ENCODE data around the gene TRPM2.
A peak's percentile ranks its signal among the peaks of the same experiment; 100 is the strongest.

TRPM2 gene

GRCh38 chr21:44423312-44423821, 69.9 kb downstream of the TRPM2 start:
- TF ChIP-seq ZFX (IDR thresholded peaks at IDR 0.05; ENCODE audit: borderline replicate concordance) = no peak
- no peak for TF ChIP-seq CTCF (IDR thresholded peaks at IDR 0.05)
- no peak overlapping the region for H3K27ac ChIP-seq

GRCh38 chr21:44423941-44424607, 70.7 kb downstream of the TRPM2 start:
- no peak overlapping the region for H3K27ac ChIP-seq
- TF ChIP-seq CTCF (IDR thresholded peaks at IDR 0.05) = no peak
- no peak for TF ChIP-seq ZFX (IDR thresholded peaks at IDR 0.05; ENCODE audit: borderline replicate concordance)

GRCh38 chr21:44424608-44425306, 71.3 kb downstream of the TRPM2 start:
- TF ChIP-seq CTCF (IDR thresholded peaks at IDR 0.05) (no peak), ZFX (IDR thresholded peaks at IDR 0.05; ENCODE audit: borderline replicate concordance) (no peak)
- peak overlapping the region; percentile 91 for H3K27ac ChIP-seq

GRCh38 chr21:44425307-44425894, 72.0 kb downstream of the TRPM2 start:
- peak overlapping the region; percentile 91 for H3K27ac ChIP-seq
- no peak for TF ChIP-seq ZFX (IDR thresholded peaks at IDR 0.05; ENCODE audit: borderline replicate concordance)
- TF ChIP-seq CTCF (IDR thresholded peaks at IDR 0.05) = no peak

- H3K27ac ChIP-seq = peak overlapping the region; percentile 91
Observed at GRCh38 chr21:44425895-44426662, 72.7 kb downstream of the TRPM2 start.

GRCh38 chr21:44426663-44427191, 73.3 kb downstream of the TRPM2 start:
- TF ChIP-seq ZFX (IDR thresholded peaks at IDR 0.05; ENCODE audit: borderline replicate concordance) = no peak
- peak overlapping the region; percentile 91 for H3K27ac ChIP-seq

More at GRCh38 chr21:44425895-44426662, 72.7 kb downstream of the TRPM2 start:
- TF ChIP-seq ZFX (IDR thresholded peaks at IDR 0.05; ENCODE audit: borderline replicate concordance) (no peak), CTCF (IDR thresholded peaks at IDR 0.05) (no peak)
